Measurements from ENCODE around the gene FNDC10.

- TF ChIP-seq CTCF (IDR thresholded peaks at IDR 0.05; ENCODE audit: low read depth, low read length), result no peak
- no peak for TF ChIP-seq POLR2A (IDR thresholded peaks at IDR 0.05; ENCODE audit: extremely low read depth, insufficient read length)
These were observed 29.7 kb upstream of the FNDC10 start for GRCh38 chr1:1629430-1630190.

Measured in NB4 (cell line).